OCI-LY7 (cell line): ENCODE measurements around the gene ZBTB32. TPM values are rescaled to one million over a fixed set of nuclear protein-coding genes. Genes with fewer than 3 reads are reported as not detected.
A peak's percentile ranks its signal among the peaks of the same experiment; 100 is the strongest.

Experiments
- BruUV-seq: library from RNA; stranded (reverse); fragments of 400-500 nt; replicated peaks from 2 replicates; lab custom pipeline; 2021; lab: Mats Ljungman, UMichigan
- CTCF ChIA-PET: fragments of 300-600 bp; sonication (Branson Sonifier 250); formaldehyde crosslinking; loops from one replicate; lab custom pipeline; 2022; ENCODE audit warnings: antibody characterized with exemption; ENCODE audit not compliant: unreplicated experiment; lab: Charles Lee
- POLR2A ChIA-PET: fragments of 300-600 bp; sonication (Branson Sonifier 250); formaldehyde crosslinking; loops from one replicate; lab custom pipeline; 2022; ENCODE audit warnings: antibody characterized with exemption; lab: Charles Lee
- DNase-seq: peaks from one replicate; pipeline ENCODE4 v3.0.0-alpha.2; 2015; ENCODE audit warnings: low spot score
- H2AFZ ChIP-seq: fragments of 200-600 bp; sonication (generic), shearing (Covaris generic); 2 replicates; pipeline ENCODE4 v1.6.1; 2014; ENCODE audit warnings: mild to moderate bottlenecking, antibody characterized with exemption, low read length, moderate library complexity
- H3K27ac ChIP-seq: fragments of 200-600 bp; sonication (generic); 2 replicates; pipeline ENCODE4 v1.5.1; 2014; ENCODE audit warnings: mixed run types, low read depth, mild to moderate bottlenecking, moderate library complexity, low read length, inconsistent platforms; ENCODE audit not compliant: poor library complexity, severe bottlenecking
- H3K36me3 ChIP-seq: fragments of 200-600 bp; sonication (generic); 2 replicates; pipeline ENCODE4 v1.6.1; 2014; ENCODE audit warnings: mild to moderate bottlenecking, antibody characterized with exemption, low read length, moderate library complexity, mixed read lengths; ENCODE audit not compliant: insufficient read depth
- H3K4me1 ChIP-seq: fragments of 200-600 bp; sonication (generic); 2 replicates; pipeline ENCODE4 v1.5.1; 2014; ENCODE audit warnings: mild to moderate bottlenecking, low read length; ENCODE audit not compliant: insufficient read depth, poor library complexity, severe bottlenecking
- H3K4me2 ChIP-seq: fragments of 200-600 bp; sonication (generic); 2 replicates; pipeline ENCODE4 v1.6.1; 2014; ENCODE audit warnings: mild to moderate bottlenecking, low read length
- H3K4me3 ChIP-seq: fragments of 200-600 bp; sonication (generic); 2 replicates; pipeline ENCODE4 v1.5.1; 2014; ENCODE audit warnings: mild to moderate bottlenecking, low read depth, low read length; ENCODE audit not compliant: poor library complexity, severe bottlenecking
- H3K79me2 ChIP-seq: fragments of 200-600 bp; sonication (generic); 2 replicates; pipeline ENCODE4 v1.6.1; 2016; ENCODE audit warnings: low read depth, mild to moderate bottlenecking, low read length, moderate library complexity, mixed read lengths; ENCODE audit not compliant: insufficient read depth
- H3K9me2 ChIP-seq: fragments of 200-600 bp; sonication (generic); 2 replicates; pipeline ENCODE4 v1.6.1; 2016; ENCODE audit warnings: mild to moderate bottlenecking, low read length, mixed read lengths; ENCODE audit not compliant: insufficient read depth
- H3K9me3 ChIP-seq: fragments of 200-600 bp; sonication (generic); 2 replicates; pipeline ENCODE4 v1.6.1; 2014; ENCODE audit warnings: mild to moderate bottlenecking, mixed run types, low read length, mixed read lengths
- H4K20me1 ChIP-seq: fragments of 200-600 bp; sonication (generic); 2 replicates; pipeline ENCODE4 v1.6.1; 2014; ENCODE audit warnings: mild to moderate bottlenecking, antibody characterized with exemption, low read length, moderate library complexity, mixed read lengths; ENCODE audit not compliant: insufficient read depth
- CTCF ChIP-seq: fragments of 200-600 bp; sonication (generic); conservative IDR thresholded peaks from 2 replicates; pipeline ENCODE4 v1.5.1; 2014; ENCODE audit warnings: mild to moderate bottlenecking, antibody characterized with exemption, low read length, moderate library complexity, mixed read lengths
- EZH2phosphoT487 ChIP-seq: fragments of 200-600 bp; sonication (generic); IDR thresholded peaks from 2 replicates; pipeline ENCODE4 v1.6.1; 2018; ENCODE audit warnings: low read depth, borderline replicate concordance, mild to moderate bottlenecking, mixed run types, antibody characterized with exemption, low read length, moderate library complexity, mixed read lengths
- intact Hi-C: fragments of 100-400 bp; cut with micrococcal nuclease; formaldehyde crosslinking; loops from one replicate; pipeline ENCODE4 v1.10.0; 2022; ENCODE audit not compliant: unreplicated experiment
- total RNA-seq, 2 experiments: library from RNA; depleted of rRNA in 1 of 2; stranded (reverse); fragments of >200 nt in 1 of 2; shearing (Covaris generic) in 1 of 2; gene quantifications; 2 replicates each; pipeline ENCODE4 v1.2.3, GENCODE V29; 2014 to 2022

Gene ZBTB32
- total RNA-seq, 2 experiments from 2014 or later, result not detected

- no peaks in the 10 kb centered on the region for H3K9me3 ChIP-seq
- no peaks in the 10 kb centered on the region; the same call in 1 of the 2 replicates for H3K36me3 ChIP-seq
- ChIA-PET CTCF (interaction anchor here (0.5 kb wide), 1 partner anchor 482 kb away, joined by 8 read pairs; no protein-coding TSS in a partner anchor), POLR2A (interaction anchor here (0.6 to 1.6 kb wide), 7 partner anchors 23 to 305 kb away, joined by 3 to 6 read pairs (median 4); partner anchors contain the start of genes ALKBH6 and COX6B1)
- peak within 1 kb of the TSS; percentile 37 for H3K27ac ChIP-seq
- H3K4me2 ChIP-seq, result peak within 1 kb of the TSS; percentile 86
- intact Hi-C loops, result loop anchor here (1.0 to 10.0 kb wide), 3 partner anchors 9 to 1314 kb away; partner anchors contain the start of genes ARHGAP33 and HSPB6
- TF ChIP-seq EZH2phosphoT487 (no peak), CTCF (no peak)
- peaks cover 14% of the 10 kb centered on the region; the same call in 1 of the 2 replicates for H3K79me2 ChIP-seq
- H2AFZ ChIP-seq, result peak within 1 kb of the TSS; percentile 83; the same call in 1 of the 2 replicates
- no TSS peak for BruUV-seq
- no peaks in the 10 kb centered on the region for H4K20me1 ChIP-seq
- H3K9me2 ChIP-seq, result no peaks in the 10 kb centered on the region
- peak within 1 kb of the TSS; percentile 78 for H3K4me3 ChIP-seq
- H3K4me1 ChIP-seq, result peaks cover 36% of the 10 kb centered on the region
- DNase-seq, result peak; percentile 99
Measured at GRCh38 chr19:35748106-35749020, 44.0 kb downstream of the ZBTB32 start, which contains the start of gene LIN37. LIN37 (plus strand) TSS chr19:35748576; CDS start chr19:35748725, 149 bp downstream.

GRCh38 chr19:35750167-35750566 lies 45.8 kb downstream of the ZBTB32 start:
- Histone ChIP-seq H3K4me2 (no peak overlapping the region), H3K36me3 (no peaks in the 10 kb centered on the region; the same call in 1 of the 2 replicates), H3K9me2 (no peaks in the 10 kb centered on the region), H4K20me1 (no peaks in the 10 kb centered on the region), H2AFZ (no peak overlapping the region), H3K4me3 (no peak overlapping the region), H3K27ac (no peak overlapping the region), H3K4me1 (peaks cover 25% of the 10 kb centered on the region), H3K9me3 (no peaks in the 10 kb centered on the region), H3K79me2 (peaks cover 14% of the 10 kb centered on the region; the same call in 1 of the 2 replicates)
- ChIA-PET POLR2A (no interaction called here), CTCF (no interaction called here)
- intact Hi-C loops, result no loop called here
- TF ChIP-seq EZH2phosphoT487, result no peak
- TF ChIP-seq CTCF, result no peak
- no peak for DNase-seq
- BruUV-seq, result no TSS peak
